GM12878 (cell line): ENCODE data around the gene SPTLC2.

Experiments used
- BRCA1 ChIP-seq: IDR thresholded peaks from 2 replicates; pipeline ENCODE4 v1.6.1; 2011; ENCODE audit warnings: low read depth, low read length, improper control_type of control experiment
- CHD2 ChIP-seq: IDR thresholded peaks from 2 replicates; pipeline ENCODE4 v1.6.1; 2011; ENCODE audit warnings: low read depth, low read length, improper control_type of control experiment, borderline replicate concordance
- ESRRA ChIP-seq: IDR thresholded peaks from 2 replicates; pipeline ENCODE4 v1.6.1; 2012; ENCODE audit warnings: mild to moderate bottlenecking, low read length, improper control_type of control experiment
- JUNB ChIP-seq: IDR thresholded peaks from 2 replicates; pipeline ENCODE4 v1.6.1; 2016; ENCODE audit warnings: antibody characterized with exemption, mild to moderate bottlenecking
- MEF2B ChIP-seq: fragments of 450-650 bp; IDR thresholded peaks from 2 replicates; pipeline ENCODE4 v1.6.1; 2018; ENCODE audit warnings: mild to moderate bottlenecking, moderate library complexity; ENCODE audit not compliant: partially characterized antibody, poor library complexity, severe bottlenecking
- POLR2A ChIP-seq: IDR thresholded peaks from 2 replicates; pipeline ENCODE4 v1.6.1; 2011; ENCODE audit warnings: low read depth, mild to moderate bottlenecking, low read length
- POLR2AphosphoS5 ChIP-seq: IDR thresholded peaks from 2 replicates; pipeline ENCODE4 v1.6.1; 2011; ENCODE audit warnings: mild to moderate bottlenecking, low read length, inconsistent platforms
- SREBF2 ChIP-seq: IDR thresholded peaks from 2 replicates; pipeline ENCODE4 v1.6.1; 2012; ENCODE audit warnings: mild to moderate bottlenecking, low read length
- TF ChIP-seq, protein P1 (sequence below): IDR thresholded peaks from 2 replicates; pipeline ENCODE4 v1.6.1; 2012; ENCODE audit warnings: low read depth, low read length, improper control_type of control experiment
- TF ChIP-seq, protein P2 (sequence below), 3 experiments: IDR thresholded peaks in 2 of 3; conservative IDR thresholded peaks in 1 of 3; 2 replicates each; pipeline ENCODE4 v1.5.1; 2011; ENCODE audit warnings: low read depth in 3 of 3, low read length in 3 of 3, mild to moderate bottlenecking in 3 of 3, control low read depth in 2 of 3, moderate library complexity in 2 of 3, inconsistent platforms in 1 of 3, mixed read lengths in 1 of 3; ENCODE audit not compliant: control insufficient read depth in 2 of 3, insufficient read depth in 1 of 3; ENCODE audit errors: extremely low read depth in 1 of 3
- TF ChIP-seq, protein P3 (sequence below): IDR thresholded peaks from 2 replicates; pipeline ENCODE4 v1.6.1; 2011; ENCODE audit warnings: mild to moderate bottlenecking, low read depth, low read length, moderate library complexity; ENCODE audit not compliant: insufficient replicate concordance
- TF ChIP-seq, protein P4 (sequence below): fragments of 450-650 bp; IDR thresholded peaks from 2 replicates; pipeline ENCODE4 v1.6.1; 2016; ENCODE audit warnings: mild to moderate bottlenecking
- TF ChIP-seq, protein P5 (sequence below): fragments of 450-650 bp; IDR thresholded peaks from 2 replicates; pipeline ENCODE4 v1.6.1; 2018; ENCODE audit warnings: borderline replicate concordance, mild to moderate bottlenecking; ENCODE audit not compliant: partially characterized antibody
- TF ChIP-seq, protein P6 (sequence below): fragments of 450-650 bp; IDR thresholded peaks from 2 replicates; pipeline ENCODE4 v1.6.1; 2017; ENCODE audit warnings: mild to moderate bottlenecking

DNA sequence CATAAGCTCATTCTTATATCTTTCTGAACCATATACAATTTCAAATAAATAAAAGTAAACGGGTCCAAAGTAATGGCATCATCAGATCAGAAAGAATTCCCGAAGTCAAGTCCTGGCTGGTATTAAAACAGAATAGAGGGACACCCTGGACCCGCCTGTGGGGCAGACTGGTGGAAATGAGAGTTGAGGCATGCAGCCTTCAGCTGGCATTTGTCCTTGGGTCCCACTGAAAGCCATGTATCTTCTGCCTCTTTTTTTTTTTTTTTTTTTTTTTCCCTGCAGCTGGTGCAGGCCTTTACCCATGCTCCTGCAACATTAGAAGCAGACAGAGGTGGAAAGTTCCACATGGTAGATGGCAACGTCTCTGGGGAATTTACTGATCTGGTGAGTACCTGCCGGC, 148.6 kb downstream of the SPTLC2 start:
- TF ChIP-seq, protein P1, sequence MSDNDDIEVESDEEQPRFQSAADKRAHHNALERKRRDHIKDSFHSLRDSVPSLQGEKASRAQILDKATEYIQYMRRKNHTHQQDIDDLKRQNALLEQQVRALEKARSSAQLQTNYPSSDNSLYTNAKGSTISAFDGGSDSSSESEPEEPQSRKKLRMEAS, result no peak
- TF ChIP-seq, protein P2, sequence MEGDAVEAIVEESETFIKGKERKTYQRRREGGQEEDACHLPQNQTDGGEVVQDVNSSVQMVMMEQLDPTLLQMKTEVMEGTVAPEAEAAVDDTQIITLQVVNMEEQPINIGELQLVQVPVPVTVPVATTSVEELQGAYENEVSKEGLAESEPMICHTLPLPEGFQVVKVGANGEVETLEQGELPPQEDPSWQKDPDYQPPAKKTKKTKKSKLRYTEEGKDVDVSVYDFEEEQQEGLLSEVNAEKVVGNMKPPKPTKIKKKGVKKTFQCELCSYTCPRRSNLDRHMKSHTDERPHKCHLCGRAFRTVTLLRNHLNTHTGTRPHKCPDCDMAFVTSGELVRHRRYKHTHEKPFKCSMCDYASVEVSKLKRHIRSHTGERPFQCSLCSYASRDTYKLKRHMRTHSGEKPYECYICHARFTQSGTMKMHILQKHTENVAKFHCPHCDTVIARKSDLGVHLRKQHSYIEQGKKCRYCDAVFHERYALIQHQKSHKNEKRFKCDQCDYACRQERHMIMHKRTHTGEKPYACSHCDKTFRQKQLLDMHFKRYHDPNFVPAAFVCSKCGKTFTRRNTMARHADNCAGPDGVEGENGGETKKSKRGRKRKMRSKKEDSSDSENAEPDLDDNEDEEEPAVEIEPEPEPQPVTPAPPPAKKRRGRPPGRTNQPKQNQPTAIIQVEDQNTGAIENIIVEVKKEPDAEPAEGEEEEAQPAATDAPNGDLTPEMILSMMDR (IDR thresholded peaks at IDR 0.05 in 2 of 3, conservative IDR thresholded peaks at IDR 0.05 in 1 of 3; ENCODE audit: control insufficient read depth in 2 of 3, extremely low read depth in 1 of 3, insufficient read depth in 1 of 3, low read depth in 3 of 3, low read length in 3 of 3), result no peak
- TF ChIP-seq CHD2 (no peak), MEF2B (no peak), POLR2A (no peak), POLR2AphosphoS5 (no peak), JUNB (no peak), ESRRA (no peak), SREBF2 (no peak), BRCA1 (no peak)
- TF ChIP-seq, protein P3, sequence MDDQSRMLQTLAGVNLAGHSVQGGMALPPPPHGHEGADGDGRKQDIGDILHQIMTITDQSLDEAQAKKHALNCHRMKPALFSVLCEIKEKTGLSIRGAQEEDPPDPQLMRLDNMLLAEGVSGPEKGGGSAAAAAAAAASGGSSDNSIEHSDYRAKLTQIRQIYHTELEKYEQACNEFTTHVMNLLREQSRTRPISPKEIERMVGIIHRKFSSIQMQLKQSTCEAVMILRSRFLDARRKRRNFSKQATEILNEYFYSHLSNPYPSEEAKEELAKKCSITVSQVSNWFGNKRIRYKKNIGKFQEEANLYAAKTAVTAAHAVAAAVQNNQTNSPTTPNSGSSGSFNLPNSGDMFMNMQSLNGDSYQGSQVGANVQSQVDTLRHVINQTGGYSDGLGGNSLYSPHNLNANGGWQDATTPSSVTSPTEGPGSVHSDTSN, result no peak
- TF ChIP-seq, protein P4, sequence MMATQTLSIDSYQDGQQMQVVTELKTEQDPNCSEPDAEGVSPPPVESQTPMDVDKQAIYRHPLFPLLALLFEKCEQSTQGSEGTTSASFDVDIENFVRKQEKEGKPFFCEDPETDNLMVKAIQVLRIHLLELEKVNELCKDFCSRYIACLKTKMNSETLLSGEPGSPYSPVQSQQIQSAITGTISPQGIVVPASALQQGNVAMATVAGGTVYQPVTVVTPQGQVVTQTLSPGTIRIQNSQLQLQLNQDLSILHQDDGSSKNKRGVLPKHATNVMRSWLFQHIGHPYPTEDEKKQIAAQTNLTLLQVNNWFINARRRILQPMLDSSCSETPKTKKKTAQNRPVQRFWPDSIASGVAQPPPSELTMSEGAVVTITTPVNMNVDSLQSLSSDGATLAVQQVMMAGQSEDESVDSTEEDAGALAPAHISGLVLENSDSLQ, result no peak
- TF ChIP-seq, protein P5, sequence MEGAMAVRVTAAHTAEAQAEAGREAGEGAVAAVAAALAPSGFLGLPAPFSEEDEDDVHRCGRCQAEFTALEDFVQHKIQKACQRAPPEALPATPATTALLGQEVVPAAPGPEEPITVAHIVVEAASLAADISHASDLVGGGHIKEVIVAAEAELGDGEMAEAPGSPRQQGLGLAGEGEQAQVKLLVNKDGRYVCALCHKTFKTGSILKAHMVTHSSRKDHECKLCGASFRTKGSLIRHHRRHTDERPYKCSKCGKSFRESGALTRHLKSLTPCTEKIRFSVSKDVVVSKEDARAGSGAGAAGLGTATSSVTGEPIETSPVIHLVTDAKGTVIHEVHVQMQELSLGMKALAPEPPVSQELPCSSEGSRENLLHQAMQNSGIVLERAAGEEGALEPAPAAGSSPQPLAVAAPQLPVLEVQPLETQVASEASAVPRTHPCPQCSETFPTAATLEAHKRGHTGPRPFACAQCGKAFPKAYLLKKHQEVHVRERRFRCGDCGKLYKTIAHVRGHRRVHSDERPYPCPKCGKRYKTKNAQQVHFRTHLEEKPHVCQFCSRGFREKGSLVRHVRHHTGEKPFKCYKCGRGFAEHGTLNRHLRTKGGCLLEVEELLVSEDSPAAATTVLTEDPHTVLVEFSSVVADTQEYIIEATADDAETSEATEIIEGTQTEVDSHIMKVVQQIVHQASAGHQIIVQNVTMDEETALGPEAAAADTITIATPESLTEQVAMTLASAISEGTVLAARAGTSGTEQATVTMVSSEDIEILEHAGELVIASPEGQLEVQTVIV, result no peak
- TF ChIP-seq, protein P6, sequence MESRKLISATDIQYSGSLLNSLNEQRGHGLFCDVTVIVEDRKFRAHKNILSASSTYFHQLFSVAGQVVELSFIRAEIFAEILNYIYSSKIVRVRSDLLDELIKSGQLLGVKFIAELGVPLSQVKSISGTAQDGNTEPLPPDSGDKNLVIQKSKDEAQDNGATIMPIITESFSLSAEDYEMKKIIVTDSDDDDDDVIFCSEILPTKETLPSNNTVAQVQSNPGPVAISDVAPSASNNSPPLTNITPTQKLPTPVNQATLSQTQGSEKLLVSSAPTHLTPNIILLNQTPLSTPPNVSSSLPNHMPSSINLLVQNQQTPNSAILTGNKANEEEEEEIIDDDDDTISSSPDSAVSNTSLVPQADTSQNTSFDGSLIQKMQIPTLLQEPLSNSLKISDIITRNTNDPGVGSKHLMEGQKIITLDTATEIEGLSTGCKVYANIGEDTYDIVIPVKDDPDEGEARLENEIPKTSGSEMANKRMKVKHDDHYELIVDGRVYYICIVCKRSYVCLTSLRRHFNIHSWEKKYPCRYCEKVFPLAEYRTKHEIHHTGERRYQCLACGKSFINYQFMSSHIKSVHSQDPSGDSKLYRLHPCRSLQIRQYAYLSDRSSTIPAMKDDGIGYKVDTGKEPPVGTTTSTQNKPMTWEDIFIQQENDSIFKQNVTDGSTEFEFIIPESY, result no peak
